UCSD-AML1 (cell line): ENCODE results near the gene IFT88.

Source experiments
- DNase-seq: peaks from one replicate; lab custom pipeline; 2025; ENCODE audit not compliant: unreplicated experiment; lab: John Stamatoyannopoulos, UW

Gene IFT88

DNA sequence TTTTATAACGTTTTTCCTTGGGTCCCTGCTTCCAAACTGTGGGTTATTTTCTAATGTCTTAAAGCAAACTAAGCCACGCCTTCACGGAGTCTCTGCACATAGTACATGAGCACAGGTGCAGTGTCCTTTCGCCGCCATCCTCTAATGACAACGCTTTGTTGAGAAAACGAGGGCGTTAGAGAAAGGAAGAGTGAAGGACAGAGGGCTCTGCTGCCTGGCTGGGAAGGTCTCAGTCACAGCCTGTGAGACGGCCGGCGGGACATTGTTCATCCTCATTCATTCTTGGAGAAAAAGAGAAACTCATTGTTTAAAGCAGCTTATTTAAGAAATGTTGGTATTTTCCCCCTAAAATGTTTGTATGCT lies 146.0 kb downstream of the IFT88 start:
- no peak for DNase-seq

DNA sequence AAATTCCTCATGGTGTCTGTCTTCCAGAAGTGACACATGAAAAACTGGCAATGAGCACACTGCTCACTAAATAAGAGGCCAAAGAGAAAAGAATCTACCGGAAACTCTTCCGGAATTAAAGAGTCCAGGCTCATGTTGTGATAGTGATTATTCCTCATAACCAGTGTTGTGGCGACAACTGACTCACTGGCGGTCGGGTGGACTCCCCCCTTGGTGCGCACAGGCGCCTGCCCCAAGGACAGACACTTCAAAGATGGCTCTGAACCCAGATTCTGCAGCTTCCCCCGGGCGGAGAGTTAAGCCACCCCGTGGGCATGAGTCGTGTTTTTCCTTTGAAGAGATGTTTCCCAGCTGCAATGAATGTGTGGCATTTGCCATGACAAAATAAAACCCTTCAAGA lies 146.8 kb downstream of the IFT88 start:
- DNase-seq, result no peak

DNA sequence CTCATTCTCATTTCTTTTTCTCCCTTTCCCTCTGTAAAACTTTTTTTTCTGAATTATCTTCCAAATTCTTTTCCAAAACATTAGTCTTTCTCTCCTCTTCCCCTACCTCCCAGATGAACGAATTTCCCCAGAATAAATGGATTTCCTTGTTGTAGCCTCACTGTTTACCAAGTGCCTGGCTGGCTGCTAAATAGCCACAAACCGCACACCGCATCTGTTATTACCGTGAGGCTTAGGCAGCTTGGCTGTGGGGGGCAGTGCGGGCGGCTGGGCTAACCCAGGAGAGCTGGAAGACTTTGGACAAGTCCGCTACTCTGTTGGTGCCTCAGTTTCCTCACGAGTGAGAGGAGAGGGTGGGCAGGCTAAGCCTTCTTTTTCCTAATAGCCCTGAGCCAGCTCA lies 147.2 kb downstream of the IFT88 start:
- DNase-seq, result no peak

DNA sequence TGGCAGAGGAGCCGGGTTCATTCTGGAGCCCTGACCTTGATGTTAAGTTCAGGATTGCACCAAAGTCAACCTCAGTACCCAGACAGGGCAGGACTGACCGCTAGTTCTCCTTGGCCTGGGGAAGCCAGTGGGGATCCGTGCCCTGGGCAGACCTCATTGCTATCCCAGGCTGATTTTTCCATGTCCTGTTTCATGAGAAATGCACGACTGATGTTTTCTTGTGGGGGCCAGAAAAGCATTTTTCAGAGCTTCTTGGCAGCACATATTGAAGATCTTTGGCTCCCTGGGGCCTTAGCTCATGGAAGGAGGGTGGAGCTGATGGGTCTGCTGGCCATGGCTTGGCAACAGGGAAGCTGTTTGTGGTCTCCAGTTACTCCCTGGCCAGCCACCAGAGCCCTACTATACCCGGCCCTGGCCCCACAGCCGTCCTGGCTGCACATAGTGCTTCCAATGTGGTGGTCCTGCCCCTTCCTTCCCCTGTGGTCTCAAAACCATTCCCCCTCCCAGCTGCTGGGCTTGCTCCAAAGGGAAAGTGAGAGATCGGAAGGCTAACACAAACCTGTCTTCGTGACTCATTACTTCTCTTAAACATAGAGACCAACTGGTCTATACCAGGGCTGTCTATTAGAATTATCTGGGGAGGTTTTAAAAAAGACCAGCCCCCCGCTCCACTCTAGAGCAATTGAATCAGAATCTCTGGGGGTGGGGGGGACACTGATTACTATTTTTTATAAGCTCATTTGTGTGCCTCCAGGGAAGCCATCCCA lies 147.8 kb downstream of the IFT88 start:
- no peak for DNase-seq

DNA sequence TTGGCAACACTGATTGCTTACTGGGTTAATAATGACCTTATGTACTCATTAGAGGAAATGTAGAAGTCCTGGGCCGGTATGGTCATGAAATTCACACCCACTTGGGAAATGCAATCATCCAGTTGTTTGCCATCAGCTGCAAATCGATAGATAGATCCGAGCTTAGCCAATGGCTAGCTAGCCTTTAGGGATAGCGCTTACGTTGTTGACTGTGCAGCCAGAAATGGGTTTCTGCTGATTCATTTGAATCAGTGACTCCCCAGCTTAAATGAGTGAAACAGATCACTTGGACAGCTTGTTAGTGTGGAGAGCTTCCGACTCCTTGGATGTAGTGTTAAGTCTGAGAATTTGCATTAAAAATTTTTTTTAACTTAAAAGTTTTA lies 148.4 kb downstream of the IFT88 start:
- no peak for DNase-seq

DNA sequence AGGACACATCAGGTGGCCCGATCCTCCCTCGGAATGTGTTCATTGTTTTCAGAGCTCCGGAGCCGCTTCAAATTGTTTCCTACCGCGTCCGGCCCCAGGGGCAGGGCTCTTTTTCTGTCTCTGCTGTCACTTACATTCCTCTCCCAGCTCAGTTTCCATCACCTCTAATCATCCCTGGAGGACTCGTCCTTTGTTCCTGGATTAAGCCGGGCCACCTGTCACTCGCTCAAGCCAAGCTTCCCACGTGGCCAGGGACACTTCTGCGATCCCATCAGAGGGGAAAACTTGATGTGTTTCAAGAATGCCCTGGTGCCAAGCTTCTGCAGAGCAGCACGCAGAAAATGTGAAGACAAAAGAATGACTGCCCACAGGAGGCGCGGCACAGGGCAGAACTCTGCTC lies 150.0 kb downstream of the IFT88 start:
- no peak for DNase-seq

DNA sequence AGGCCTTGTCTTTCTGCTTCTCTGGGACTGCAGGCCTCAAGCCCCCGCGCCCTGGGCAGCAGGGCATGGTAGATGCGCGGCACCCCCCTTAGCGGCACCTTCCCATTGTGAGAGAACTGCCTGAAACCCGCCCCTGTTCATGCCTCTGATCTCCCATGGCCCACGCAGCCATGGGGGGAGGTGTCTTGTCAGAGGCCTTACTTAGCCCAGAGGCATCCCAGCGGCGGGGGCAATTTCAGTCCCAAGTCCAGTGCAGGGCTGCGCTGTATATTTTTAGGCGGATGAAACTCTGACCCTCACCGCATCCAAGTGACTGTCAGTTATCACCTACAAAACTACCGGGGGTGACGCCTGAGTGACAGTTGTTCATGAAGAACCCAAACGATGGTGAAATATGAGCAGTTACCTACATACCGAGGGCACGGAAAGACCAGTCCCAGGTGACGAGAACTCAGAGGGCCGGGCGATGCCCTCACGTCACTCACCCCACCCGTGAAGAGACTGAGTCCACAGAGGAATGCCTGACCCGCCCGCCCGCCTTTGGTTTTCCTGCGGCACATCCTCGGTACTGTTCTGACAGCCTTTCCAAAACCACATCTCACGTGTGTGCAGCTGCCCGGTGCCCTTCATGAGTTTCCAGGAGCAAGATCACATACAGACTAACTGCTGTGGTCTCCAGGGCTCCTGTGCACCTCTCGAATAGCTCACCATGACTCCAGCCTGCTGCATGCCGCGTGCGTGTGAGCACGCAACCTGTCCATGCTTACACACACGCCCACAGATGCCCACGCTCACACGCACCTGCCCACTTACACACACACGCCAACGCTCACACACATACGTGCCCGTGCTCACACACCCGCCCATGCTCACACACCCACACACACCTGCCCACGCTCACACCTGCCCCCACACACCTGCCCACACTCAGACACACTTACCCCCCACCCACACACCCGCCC lies 150.9 kb downstream of the IFT88 start:
- no peak for DNase-seq

DNA sequence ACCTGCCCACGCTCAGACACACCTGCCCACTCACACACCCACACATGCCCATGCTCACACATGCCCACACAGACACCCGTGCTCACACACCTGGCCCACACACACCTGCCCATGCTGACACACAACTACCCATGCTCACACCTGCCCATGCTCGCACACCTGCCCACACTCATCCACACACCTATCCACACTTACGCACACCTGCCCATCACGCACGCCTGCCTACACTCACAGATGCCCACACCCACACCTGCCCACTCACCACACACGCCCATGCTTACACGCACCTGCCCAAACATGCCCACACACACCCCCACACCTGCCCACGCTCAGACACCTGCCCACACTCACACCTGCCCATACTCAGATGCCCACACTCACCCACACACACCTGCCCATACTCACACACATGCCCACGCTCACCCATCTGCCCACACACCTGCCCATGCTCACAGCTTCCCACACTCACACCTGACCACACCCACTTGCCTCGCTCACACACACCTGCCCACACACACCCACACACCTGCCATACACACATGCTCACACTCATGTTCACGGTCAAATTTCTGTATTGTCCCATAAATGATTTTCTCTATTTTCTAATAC lies 152.1 kb downstream of the IFT88 start:
- DNase-seq, result no peak

DNA sequence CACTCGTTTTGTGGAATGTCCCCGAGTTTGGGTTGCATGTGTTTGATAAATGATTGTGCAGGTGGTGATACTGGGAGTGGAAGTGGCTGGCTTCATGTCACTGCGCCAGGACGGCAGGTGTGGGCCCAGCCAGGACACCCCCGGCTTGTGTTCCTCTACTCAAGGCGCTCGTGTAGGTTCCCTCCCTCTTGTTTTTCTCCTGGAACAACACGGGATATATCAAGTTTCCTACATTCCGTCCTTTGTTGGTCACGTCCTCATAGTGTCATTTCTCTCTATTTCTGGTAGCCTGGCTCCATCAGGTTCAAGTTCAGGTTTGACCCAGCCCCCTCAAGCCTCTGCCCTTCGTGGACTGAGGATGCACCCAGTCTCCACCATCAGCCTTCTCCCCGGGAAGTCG lies 152.8 kb downstream of the IFT88 start:
- DNase-seq, result no peak

DNA sequence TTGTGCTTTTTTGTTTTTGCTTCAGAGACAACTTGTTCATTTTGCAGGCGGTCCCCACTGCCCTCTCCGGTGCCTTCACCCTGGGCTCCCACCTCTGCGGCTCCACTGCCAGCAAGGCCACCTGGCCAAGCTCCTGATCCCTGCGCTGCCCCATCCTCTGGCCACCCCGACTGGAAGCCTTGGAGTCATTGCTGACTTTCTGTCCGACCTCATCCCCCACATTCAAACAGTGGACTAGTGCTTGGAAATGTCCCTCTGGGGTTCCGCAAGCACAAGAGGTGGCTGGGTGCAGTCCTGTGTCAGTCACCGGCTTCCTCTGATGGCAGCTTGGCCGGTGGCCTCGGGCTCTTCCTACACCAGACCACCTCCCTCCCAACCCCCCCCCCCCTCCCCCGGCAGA lies 153.5 kb downstream of the IFT88 start:
- no peak for DNase-seq

DNA sequence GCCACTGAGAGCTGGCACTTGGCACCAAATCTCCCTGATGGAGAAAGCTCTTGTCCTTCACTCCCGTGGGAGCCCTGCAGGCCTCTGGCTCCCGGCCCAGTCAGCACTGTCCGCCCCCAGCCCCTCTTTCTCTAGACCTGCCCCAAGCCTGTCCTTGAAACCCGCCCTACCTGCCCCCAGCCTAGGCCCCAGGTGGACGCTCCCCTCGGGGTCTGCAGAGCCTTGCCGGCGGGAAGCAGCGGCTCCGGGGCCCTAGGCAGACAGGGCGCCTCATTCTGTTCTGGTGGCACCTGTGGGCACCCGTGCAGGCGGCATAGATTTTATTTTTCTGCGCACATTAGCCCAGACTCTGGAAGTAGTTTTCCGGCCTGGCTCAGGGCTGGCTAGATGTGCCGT lies 154.1 kb downstream of the IFT88 start:
- no peak for DNase-seq

DNA sequence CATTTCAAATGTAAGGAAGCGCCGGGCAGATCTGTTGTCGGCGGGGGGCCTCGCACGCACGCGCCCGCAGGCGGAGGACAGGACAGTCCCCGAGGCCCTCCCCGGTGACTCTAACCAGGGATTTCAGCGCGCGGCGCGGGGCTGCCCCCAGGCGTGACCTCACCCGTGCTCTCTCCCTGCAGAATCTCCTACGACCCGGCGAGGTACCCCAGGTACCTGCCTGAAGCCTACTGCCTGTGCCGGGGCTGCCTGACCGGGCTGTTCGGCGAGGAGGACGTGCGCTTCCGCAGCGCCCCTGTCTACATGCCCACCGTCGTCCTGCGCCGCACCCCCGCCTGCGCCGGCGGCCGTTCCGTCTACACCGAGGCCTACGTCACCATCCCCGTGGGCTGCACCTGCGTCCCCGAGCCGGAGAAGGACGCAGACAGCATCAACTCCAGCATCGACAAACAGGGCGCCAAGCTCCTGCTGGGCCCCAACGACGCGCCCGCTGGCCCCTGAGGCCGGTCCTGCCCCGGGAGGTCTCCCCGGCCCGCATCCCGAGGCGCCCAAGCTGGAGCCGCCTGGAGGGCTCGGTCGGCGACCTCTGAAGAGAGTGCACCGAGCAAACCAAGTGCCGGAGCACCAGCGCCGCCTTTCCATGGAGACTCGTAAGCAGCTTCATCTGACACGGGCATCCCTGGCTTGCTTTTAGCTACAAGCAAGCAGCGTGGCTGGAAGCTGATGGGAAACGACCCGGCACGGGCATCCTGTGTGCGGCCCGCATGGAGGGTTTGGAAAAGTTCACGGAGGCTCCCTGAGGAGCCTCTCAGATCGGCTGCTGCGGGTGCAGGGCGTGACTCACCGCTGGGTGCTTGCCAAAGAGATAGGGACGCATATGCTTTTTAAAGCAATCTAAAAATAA lies 154.7 kb downstream of the IFT88 start:
- no peak for DNase-seq

DNA sequence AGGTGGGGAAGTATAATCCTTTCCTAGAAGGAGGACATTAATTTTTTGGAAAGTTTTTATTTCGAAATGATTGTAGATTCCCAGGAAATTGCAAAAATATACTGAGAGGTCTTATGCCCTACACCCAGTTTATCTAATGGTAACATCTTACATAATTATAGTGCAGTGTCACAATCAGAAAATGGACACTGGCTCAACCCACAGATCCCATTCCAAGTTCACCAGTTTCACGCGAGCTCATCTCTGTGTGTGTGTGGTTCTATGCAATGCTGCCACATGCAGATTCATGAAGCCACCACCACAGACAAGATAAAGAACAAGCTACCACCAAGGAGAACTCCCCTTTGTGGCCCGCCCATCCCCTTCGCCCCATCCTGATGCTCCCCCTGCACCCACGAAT lies 160.9 kb downstream of the IFT88 start:
- DNase-seq, result no peak

DNA sequence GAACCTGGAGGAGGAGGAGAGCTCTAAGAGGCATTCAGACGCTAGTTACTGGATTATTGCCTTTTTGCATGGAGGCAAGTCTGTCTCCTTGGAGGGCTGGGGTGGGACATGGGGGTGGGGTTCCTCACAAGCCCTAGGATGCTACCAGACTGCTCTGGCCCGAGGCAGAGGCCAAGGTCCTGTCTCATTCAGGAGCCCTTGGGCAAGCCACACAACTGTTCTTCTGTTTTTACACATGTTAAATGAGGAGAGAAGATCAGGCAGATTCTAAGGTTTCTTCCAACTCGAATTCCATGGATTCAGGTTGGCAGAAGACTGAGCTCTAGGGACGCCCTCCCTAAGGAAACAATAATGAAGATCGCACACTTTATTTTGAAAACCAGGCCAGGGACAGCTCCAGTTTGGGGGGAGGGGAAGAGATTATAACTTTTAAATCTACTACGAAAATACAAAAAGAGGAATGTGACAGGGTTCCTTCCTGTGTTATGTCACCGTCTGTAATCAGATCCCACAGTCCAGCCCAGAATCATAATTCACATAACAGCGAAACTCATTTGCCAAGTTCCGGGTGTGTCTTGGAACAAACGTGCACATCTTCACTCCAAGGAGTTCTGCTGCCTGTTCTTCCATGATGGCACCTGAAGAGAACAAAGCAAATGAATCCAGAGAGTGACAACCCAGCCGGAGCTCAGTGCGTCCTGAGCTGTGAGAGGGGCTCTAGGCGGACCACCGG lies 161.8 kb downstream of the IFT88 start:
- no peak for DNase-seq

DNA sequence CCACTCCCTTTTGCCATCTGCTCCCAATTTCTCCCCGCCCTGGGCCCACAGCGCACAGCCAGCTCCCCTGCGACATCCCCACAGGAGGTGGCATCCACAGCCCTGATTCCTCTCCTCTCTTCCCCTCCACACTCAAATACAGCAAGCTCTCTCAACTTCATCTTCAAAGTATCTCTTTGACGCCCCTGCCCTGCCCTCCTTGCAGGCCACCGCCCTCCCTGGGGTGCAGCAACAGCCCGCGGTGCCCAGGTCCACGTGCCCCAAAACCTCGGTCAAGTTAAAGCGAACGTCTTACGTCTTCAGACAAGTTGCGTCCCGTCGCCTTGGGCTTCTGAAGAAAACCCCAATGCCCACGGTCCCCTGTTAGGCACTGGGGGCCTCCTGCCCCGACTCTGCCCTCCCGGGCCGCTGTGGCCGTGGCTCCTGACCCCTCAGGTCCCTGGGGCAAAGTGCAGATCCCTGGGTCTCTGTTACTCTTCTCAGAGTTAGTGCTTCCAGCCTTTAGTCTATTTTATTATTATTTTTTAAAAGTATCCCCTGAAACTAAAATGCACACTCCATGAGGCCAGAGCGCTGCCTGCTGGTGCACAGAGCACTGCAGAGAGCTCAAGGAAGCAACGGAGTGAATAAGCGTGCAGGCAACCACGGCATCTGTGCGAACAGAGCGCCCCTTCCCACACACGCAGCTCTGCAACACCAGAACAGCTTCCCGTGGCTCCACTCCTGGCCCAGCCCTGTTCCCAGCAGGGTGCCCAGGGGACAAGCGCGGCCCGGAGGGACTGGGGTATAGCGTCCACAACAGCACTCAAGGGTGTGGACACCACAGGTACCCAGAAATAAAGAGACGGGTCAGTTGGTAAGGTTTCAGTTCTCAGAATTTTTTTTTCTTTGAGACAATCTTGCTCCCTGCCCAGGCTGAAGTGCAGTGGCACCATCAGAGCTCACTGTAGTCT lies 163.0 kb downstream of the IFT88 start:
- DNase-seq, result no peak

DNA sequence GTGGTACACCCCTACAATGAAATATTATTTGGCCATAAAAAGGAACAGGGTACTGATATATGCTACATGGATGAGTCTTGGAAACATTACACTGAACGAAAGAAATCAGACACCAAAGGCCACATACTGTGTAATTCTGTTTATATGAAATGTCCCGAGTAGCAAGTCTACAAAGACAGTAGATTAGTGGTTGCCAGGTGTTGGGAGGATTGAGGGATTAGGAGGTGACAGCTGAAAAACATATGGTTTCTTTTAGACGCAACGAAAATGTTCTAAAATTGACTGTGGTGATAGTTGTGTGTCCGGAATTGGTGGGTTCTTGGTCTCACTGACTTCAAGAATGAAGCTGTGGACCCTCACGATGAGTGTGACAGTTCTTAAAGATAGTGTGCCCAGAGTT lies 171.7 kb downstream of the IFT88 start:
- no peak for DNase-seq

DNA sequence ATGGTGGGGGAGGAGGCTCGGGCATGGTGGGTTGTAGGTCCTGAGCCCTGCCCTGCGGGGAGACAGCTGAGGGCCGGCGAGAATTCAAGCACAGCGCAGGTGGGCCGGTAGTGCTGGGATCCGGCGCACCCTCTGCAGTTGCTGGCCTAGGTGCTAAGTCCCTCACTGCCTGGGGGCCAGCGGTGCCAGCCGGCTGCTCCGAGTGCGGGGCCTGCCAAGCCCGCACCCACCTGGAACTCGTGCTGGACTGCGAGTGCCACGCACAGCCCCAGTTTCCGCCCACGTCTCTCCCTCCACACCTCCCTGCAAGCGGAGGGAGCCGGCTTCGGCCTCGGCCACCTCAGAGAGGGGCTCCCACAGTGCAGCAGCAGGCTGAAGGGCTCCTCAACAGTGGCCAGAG lies 173.1 kb downstream of the IFT88 start:
- DNase-seq, result no peak
